Activated CD4-positive, alpha-beta T cell treated with anti-CD3 and anti-CD28 coated beads, Interleukin-2, amount 10 ng/mL, durations not matched to agents 7 days and 5 days (primary cell): Measurements from ENCODE around the gene TRABD2A. TPM values are rescaled to one million over a fixed set of nuclear protein-coding genes. Genes with fewer than 3 reads are reported as not detected.

Experiments
- CTCF ChIA-PET: fragments of 350-600 bp; sonication (Branson Sonifier 250); formaldehyde crosslinking; loops from one replicate; lab custom pipeline; 2021; ENCODE audit warnings: antibody characterized with exemption; lab: Charles Lee
- POLR2A ChIA-PET: fragments of 350-600 bp; sonication (Branson Sonifier 250); formaldehyde crosslinking; loops from one replicate; lab custom pipeline; 2021; ENCODE audit warnings: antibody characterized with exemption; lab: Charles Lee
- DNase-seq: peaks from one replicate; pipeline ENCODE4 v3.0.0-alpha.2; 2020
- H3K27ac Mint-ChIP-seq: one replicate; pipeline ENCODE4 v1.8.0; 2021; ENCODE audit warnings: mild to moderate bottlenecking, moderate library complexity, mixed read lengths
- H3K27me3 Mint-ChIP-seq: one replicate; pipeline ENCODE4 v1.8.0; 2021; ENCODE audit warnings: mixed read lengths
- H3K36me3 Mint-ChIP-seq: one replicate; pipeline ENCODE4 v1.8.0; 2021; ENCODE audit warnings: low read depth, mixed read lengths
- H3K4me1 Mint-ChIP-seq: one replicate; pipeline ENCODE4 v1.8.0; 2021; ENCODE audit warnings: mixed read lengths
- H3K4me3 Mint-ChIP-seq: one replicate; pipeline ENCODE4 v1.8.0; 2021; ENCODE audit warnings: mild to moderate bottlenecking, moderate library complexity, mixed read lengths
- H3K9me3 Mint-ChIP-seq: one replicate; pipeline ENCODE4 v1.8.0; 2021; ENCODE audit warnings: mixed read lengths
- total RNA-seq, 2 experiments: library from RNA; stranded (reverse); gene quantifications; one replicate each; pipeline ENCODE4 v1.2.3, GENCODE V29; 2021

The TRABD2A gene
- total RNA-seq, 2 experiments from 2014 or later = 70.2 to 74.6 TPM

DNA sequence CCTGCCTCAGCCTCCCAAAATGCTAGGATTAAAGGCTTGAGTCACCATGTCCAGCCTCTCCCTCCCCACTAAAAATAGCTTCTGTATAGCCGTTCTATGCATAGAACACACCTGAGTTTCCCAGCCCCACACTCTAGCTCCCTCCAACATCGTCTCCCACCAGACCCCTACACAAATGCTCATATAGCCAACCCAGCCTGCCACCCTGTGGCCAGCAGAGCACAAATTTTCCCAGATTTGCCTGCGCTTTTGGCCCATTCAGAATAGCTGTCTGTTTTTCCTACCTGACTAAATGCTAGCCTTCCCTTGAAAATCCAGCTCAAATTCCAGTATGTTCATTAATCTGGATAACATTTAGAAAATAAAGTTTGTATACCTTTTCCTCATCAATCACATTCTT, 22.8 kb downstream of the TRABD2A start:
- peaks cover 92% of the 10 kb centered on the region for H3K4me1 Mint-ChIP-seq
- peak overlapping the region; percentile 93 for H3K27ac Mint-ChIP-seq
- ChIA-PET CTCF (interaction anchor here (0.7 to 2.9 kb wide), 9 partner anchors 9 to 117 kb away, joined by 3 to 9 read pairs (median 4); no protein-coding TSS in a partner anchor), POLR2A (interaction anchor here (0.7 kb wide), 1 partner anchor 23 kb away, joined by 4 read pairs; the partner anchor contains the start of gene TRABD2A)
- no peak overlapping the region for H3K4me3 Mint-ChIP-seq
- peaks cover 28% of the 10 kb centered on the region for H3K9me3 Mint-ChIP-seq
- H3K36me3 Mint-ChIP-seq = peaks cover 85% of the 10 kb centered on the region
- no peaks in the 10 kb centered on the region for H3K27me3 Mint-ChIP-seq
- no peak for DNase-seq

DNA sequence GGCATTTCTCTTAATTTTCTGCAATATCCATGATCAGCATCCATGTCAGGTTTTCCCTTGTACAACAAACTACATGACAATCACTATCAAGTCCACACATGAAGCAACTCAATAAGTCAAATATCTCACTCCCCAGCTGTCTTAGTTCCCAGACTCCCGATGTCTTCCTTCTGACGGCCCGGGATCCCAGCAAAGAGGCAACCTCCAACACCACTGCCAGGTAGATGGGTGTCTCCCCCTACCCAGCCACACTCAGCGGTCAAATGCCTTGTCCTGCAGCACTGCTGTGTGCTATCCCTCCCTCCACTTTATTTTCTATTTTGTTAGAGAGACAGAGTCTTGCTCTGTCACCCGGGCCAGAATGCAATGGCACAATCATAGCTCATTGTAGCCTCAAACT, 23.3 kb downstream of the TRABD2A start:
- no peak for DNase-seq
- no peak overlapping the region for H3K4me3 Mint-ChIP-seq
- POLR2A ChIA-PET = no interaction called here
- CTCF ChIA-PET = interaction anchor here (0.7 to 2.9 kb wide), 10 partner anchors 8 to 116 kb away, joined by 3 to 9 read pairs (median 4); partner anchors contain the start of gene TRABD2A
- no peaks in the 10 kb centered on the region for H3K27me3 Mint-ChIP-seq
- peaks cover 92% of the 10 kb centered on the region for H3K4me1 Mint-ChIP-seq
- peak overlapping the region; percentile 93 for H3K27ac Mint-ChIP-seq
- peaks cover 33% of the 10 kb centered on the region for H3K9me3 Mint-ChIP-seq
- peaks cover 86% of the 10 kb centered on the region for H3K36me3 Mint-ChIP-seq

DNA sequence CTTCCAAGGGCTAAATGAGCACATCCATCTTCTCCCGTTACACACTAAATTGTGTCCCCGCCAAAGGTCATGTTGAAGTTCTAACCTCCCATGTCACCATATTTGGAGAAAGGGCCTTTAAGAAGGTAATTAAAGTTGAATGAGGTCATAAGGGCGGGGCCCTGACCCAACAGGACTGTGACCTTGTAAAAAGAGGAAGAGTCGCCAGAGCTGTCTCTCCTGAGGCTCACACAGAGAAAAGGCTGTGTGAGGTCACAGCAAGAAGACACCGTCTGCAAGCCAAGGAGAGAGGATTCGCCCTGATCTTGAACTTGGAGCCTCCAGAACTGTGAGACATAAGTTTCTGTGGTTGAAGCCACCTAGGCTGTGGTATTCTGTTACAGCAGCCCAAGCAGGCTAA, 24.1 kb downstream of the TRABD2A start:
- H3K27ac Mint-ChIP-seq = peak overlapping the region; percentile 93
- CTCF ChIA-PET = interaction anchor here (0.7 to 2.9 kb wide), 5 partner anchors 14 to 166 kb away, joined by 3 to 9 read pairs (median 4); partner anchors contain the start of gene TRABD2A
- no peaks in the 10 kb centered on the region for H3K27me3 Mint-ChIP-seq
- peaks cover 35% of the 10 kb centered on the region for H3K9me3 Mint-ChIP-seq
- POLR2A ChIA-PET = no interaction called here
- DNase-seq = peak; percentile 59
- H3K4me1 Mint-ChIP-seq = peaks cover 92% of the 10 kb centered on the region
- H3K36me3 Mint-ChIP-seq = peaks cover 89% of the 10 kb centered on the region
- peak overlapping the region; percentile 33 for H3K4me3 Mint-ChIP-seq

DNA sequence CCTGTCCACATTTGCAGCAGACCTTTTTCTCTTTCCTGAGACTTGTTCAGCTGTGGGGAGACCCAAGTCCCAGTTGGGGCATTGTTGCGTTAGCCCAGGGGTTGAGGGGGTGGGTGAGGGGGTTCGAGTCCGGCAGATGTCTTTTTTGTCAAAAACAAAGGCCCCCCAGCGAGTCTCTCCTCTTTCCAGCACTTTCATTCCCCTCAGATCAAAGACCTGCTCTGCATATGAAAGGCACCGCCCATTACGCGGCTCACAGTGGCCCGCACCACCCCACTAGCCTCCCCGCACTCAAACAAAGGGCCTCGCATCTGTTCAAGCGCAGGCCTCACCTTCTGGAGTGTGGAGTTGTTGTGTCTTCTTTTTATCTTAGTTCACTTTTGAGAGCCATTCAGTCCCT, 25.2 kb downstream of the TRABD2A start:
- CTCF ChIA-PET = interaction anchor here (1.5 to 2.9 kb wide), 2 partner anchors 9 to 70 kb away, joined by 4 to 9 read pairs; no protein-coding TSS in a partner anchor
- H3K4me3 Mint-ChIP-seq = peak overlapping the region; percentile 55

DNA sequence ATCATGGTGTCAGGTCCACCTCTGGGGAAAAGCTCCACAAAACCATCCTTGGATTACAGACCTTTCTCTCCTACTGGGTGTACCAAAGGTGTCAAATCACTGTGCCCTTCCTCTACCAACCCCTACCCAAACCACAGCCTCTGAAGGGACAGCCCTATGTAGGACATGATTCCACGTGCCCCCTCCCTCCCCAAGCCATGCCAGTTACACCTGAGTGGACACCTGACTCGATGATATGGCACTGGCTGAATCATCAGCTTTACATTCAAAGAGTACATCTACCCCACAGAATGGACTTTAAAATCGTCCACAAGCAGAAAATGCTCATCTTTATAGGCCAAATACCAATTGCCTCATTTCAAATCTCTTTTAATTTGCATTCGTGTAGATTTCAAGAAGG, 26.0 kb downstream of the TRABD2A start:
- DNase-seq = no peak
- no peaks in the 10 kb centered on the region for H3K27me3 Mint-ChIP-seq
- H3K27ac Mint-ChIP-seq = peak overlapping the region; percentile 93
- peaks cover 93% of the 10 kb centered on the region for H3K4me1 Mint-ChIP-seq
- CTCF ChIA-PET = interaction anchor here (1.5 kb wide), 1 partner anchor 8 kb away, joined by 4 read pairs; no protein-coding TSS in a partner anchor
- POLR2A ChIA-PET = no interaction called here
- peak overlapping the region; percentile 17 for H3K4me3 Mint-ChIP-seq
- H3K36me3 Mint-ChIP-seq = peaks cover 88% of the 10 kb centered on the region
- peaks cover 36% of the 10 kb centered on the region for H3K9me3 Mint-ChIP-seq

More for the DNA sequence above, 25.2 kb downstream of the TRABD2A start:
- Mint-ChIP-seq H3K36me3 (peaks cover 89% of the 10 kb centered on the region), H3K27me3 (no peaks in the 10 kb centered on the region), H3K4me1 (peaks cover 93% of the 10 kb centered on the region), H3K9me3 (peaks cover 40% of the 10 kb centered on the region), H3K27ac (peak overlapping the region; percentile 93)
- POLR2A ChIA-PET = no interaction called here
- DNase-seq = peak; percentile 31

DNA sequence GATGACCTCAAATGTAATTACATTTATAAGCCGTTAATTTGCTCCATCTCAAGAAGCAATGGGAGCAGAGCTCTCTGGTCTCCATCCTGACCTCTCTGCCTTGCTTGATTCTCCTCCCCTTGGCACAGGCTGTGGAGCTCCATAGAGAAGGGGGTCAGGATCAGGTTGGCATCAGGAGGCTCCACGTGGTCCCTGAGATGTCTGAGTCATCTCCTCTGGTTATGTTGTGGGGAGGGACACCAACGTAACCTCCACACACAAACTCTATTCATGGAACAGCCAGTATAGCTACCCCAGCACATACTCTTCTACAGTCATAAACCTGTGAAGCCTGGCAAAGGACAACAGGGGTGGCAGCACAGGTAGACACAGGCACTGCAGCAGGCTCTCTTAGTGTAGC, 29.0 kb downstream of the TRABD2A start:
- POLR2A ChIA-PET = no interaction called here
- Mint-ChIP-seq H3K36me3 (peaks cover 87% of the 10 kb centered on the region), H3K27me3 (no peaks in the 10 kb centered on the region), H3K4me1 (peaks cover 92% of the 10 kb centered on the region), H3K4me3 (no peak overlapping the region), H3K27ac (peak overlapping the region; percentile 62), H3K9me3 (peaks cover 31% of the 10 kb centered on the region)
- CTCF ChIA-PET = interaction anchor here (1.0 to 1.7 kb wide), 5 partner anchors 10 to 88 kb away, joined by 3 to 6 read pairs (median 3); no protein-coding TSS in a partner anchor
- DNase-seq = no peak

DNA sequence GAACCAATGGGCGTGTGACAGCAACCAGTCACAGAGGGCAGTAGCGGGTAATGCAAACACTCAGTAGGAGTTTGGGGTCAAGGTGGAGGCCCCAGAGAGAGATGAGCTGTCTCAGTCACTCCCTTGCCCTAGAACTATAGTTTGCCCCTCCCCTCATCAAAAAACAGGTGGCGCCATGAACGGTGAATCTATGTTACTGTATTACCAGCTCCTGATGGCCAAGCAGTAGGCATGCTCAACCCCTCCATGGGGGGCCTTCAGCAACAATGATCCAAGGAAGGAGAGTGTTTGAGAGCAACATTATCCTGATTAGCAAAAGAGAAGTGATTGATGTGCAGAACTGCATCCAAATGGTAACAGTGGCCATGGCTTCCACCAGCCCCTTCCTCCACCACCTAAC, 30.4 kb downstream of the TRABD2A start:
- H3K4me1 Mint-ChIP-seq = peaks cover 92% of the 10 kb centered on the region
- POLR2A ChIA-PET = no interaction called here

DNA sequence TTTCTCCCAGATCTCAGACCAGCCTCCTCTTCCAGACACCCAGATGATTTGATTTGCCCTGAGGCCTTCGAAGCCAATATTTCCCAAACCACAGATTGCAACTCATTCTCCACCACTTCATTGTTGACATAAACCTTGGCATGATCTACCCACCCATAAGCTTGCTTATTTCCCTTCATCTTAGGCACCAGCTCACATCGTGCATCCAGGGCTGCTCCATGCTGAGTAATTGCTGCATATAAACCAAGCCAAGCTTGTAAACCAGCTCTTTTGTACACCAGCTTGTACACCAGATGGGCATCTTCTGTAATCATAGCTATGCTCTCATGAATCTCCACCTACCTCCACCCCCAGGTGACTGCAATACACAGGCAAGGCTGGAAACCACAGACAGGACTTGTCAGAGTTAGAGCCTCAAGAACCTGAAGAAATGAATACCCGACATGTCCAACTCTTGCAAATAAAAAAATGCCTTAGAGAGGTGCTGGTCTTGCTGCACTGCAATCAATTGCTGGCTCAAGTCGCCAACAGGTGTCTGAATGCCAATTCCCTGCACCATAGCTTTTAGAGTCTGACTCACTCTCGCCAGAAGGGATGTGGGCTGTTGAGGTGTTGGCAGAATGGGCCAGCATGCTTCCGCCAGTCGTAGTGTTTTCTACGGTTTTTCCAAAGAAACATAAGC, 31.5 kb downstream of the TRABD2A start:
- H3K4me3 Mint-ChIP-seq = peak overlapping the region; percentile 54
- no peaks in the 10 kb centered on the region for H3K27me3 Mint-ChIP-seq
- peak; percentile 56 for DNase-seq
- peak overlapping the region; percentile 88 for H3K27ac Mint-ChIP-seq
- CTCF ChIA-PET = interaction anchor here (0.6 to 2.9 kb wide), 9 partner anchors 8 to 670 kb away, joined by 3 to 21 read pairs (median 6); partner anchors contain the start of gene TRABD2A
- POLR2A ChIA-PET = no interaction called here
- H3K9me3 Mint-ChIP-seq = peaks cover 23% of the 10 kb centered on the region
- peaks cover 74% of the 10 kb centered on the region for H3K36me3 Mint-ChIP-seq
- peaks cover 89% of the 10 kb centered on the region for H3K4me1 Mint-ChIP-seq

More for the DNA sequence above, 30.4 kb downstream of the TRABD2A start:
- H3K36me3 Mint-ChIP-seq = peaks cover 77% of the 10 kb centered on the region
- H3K4me3 Mint-ChIP-seq = no peak overlapping the region
- CTCF ChIA-PET = interaction anchor here (0.6 to 2.9 kb wide), 7 partner anchors 10 to 671 kb away, joined by 3 to 21 read pairs (median 7); partner anchors contain the start of gene TRABD2A
- no peak for DNase-seq
- H3K9me3 Mint-ChIP-seq = peaks cover 28% of the 10 kb centered on the region
- no peaks in the 10 kb centered on the region for H3K27me3 Mint-ChIP-seq
- H3K27ac Mint-ChIP-seq = peak overlapping the region; percentile 61

DNA sequence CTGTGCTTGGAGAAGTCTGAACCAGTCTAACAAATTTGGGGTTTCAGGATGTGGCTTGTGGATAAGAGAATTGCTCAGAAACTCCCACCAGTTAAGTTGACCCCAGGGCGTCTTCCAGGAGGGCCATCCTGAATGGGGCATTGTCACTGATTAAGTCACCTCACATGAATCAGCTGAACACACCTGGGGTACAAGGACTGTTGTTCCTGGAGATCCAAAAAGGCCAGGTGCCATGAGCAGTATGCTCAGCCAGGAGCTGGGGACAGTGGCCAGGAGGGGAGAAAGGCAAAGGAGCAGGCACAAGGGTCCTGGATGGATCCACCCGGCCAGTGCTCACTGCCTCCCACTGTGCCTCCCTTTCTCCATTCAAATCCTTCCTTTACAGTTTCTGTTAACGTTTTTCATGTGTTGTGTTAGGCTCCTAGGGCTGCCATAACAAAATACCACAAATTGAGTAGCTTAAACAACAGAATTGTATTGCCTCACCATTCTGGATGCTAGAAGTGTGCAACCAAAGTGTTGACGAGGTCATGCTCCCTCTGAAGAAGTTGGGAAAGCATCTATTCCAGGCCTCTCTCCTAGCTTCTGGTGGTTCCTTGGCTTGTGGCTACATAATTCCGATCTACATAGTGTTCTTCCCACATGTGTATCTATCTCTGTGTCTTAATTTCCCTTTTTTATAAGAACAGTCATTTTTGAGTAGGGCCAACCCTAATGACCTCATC, 33.4 kb downstream of the TRABD2A start:
- Mint-ChIP-seq H3K9me3 (peaks cover 12% of the 10 kb centered on the region), H3K27ac (peak overlapping the region; percentile 95), H3K4me3 (peak overlapping the region; percentile 16), H3K36me3 (peaks cover 73% of the 10 kb centered on the region), H3K27me3 (no peaks in the 10 kb centered on the region), H3K4me1 (peaks cover 93% of the 10 kb centered on the region)
- CTCF ChIA-PET = interaction anchor here (0.6 to 2.3 kb wide), 7 partner anchors 9 to 92 kb away, joined by 3 to 12 read pairs (median 4); no protein-coding TSS in a partner anchor
- DNase-seq = no peak
- POLR2A ChIA-PET = no interaction called here

DNA sequence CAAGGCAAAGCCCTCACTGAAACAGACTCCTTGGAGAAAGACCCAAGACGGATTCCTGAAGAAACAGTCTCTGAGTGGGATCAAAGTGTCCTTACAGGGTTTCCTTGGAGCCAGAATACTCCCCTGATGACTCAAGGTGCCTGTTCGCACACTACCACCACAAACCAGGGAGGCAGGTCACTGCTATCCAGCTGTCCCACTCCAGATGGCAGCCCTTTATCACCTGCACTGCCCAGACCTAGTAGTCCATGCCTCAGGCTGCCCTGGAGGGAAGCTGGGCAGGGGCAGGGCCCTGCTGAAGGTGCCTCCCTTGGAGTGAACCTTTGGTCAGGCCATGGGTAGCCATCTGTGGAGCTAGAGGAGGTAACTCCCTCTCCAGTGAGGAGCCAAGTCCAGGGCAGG, 34.1 kb downstream of the TRABD2A start:
- POLR2A ChIA-PET = no interaction called here
- DNase-seq = no peak
- H3K4me3 Mint-ChIP-seq = peak overlapping the region; percentile 16

DNA sequence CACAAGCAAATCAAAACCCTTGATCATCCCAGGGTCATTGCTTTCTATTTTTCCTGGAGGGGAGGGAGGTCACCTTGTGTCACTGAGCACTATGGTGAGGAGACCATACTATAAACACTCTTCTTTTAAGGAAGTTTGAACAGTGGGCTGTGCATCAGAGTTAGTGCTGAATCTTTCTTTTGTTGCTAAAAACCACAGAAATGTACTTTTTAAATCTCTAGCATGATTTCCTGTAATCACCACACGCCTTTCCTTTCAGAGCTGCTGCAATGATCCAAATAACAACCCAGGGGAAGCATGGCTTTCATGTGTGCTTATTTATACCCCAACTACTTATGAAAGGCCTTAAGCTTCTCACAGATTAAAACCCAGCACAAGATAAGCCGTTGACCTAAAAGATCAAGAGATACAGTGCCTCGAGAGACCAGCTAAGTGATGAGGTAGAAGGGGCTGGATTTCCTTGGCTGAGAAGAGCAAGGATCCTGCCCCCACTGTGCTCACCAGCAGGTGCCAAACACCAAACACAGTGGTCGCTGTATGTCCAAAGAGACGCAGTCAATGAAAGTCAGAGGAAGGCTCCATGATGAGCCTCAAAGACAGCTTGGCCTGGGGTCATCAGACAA, 34.7 kb downstream of the TRABD2A start:
- H3K27me3 Mint-ChIP-seq = no peaks in the 10 kb centered on the region
- peak overlapping the region; percentile 43 for H3K4me3 Mint-ChIP-seq
- peaks cover 91% of the 10 kb centered on the region for H3K4me1 Mint-ChIP-seq
- DNase-seq = peak; percentile 76
- ChIA-PET CTCF (interaction anchor here (1.0 to 2.3 kb wide), 7 partner anchors 9 to 80 kb away, joined by 3 to 12 read pairs (median 4); no protein-coding TSS in a partner anchor), POLR2A (no interaction called here)
- peak overlapping the region; percentile 95 for H3K27ac Mint-ChIP-seq
- peaks cover 6% of the 10 kb centered on the region for H3K9me3 Mint-ChIP-seq
- H3K36me3 Mint-ChIP-seq = peaks cover 69% of the 10 kb centered on the region

More for the DNA sequence above, 34.1 kb downstream of the TRABD2A start:
- no peaks in the 10 kb centered on the region for H3K27me3 Mint-ChIP-seq
- H3K27ac Mint-ChIP-seq = peak overlapping the region; percentile 95
- H3K4me1 Mint-ChIP-seq = peaks cover 91% of the 10 kb centered on the region
- H3K36me3 Mint-ChIP-seq = peaks cover 69% of the 10 kb centered on the region
- CTCF ChIA-PET = interaction anchor here (0.6 to 2.3 kb wide), 9 partner anchors 8 to 79 kb away, joined by 3 to 12 read pairs (median 4); no protein-coding TSS in a partner anchor
- peaks cover 10% of the 10 kb centered on the region for H3K9me3 Mint-ChIP-seq

DNA sequence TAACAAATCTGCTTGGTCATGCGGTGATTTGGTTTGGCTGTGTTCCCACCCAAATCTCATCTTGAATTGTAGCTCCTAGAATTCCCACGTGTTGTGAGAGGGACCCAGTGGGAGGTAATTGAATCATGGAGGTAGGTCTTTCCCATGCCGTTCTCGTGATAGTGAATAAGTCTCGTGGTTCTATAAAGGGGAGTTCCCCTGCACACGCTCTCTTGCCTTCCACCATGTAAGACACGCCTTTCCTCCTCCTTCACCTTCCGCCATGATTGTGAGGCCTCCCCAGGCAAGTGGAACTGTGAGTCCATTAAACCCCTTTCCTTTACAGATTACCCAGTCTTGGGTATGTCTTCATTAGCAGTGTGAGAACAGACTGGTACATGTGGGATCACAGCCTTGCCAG, 36.7 kb downstream of the TRABD2A start:
- Mint-ChIP-seq H3K4me1 (peaks cover 90% of the 10 kb centered on the region), H3K4me3 (no peak overlapping the region), H3K27me3 (no peaks in the 10 kb centered on the region), H3K36me3 (peaks cover 69% of the 10 kb centered on the region), H3K27ac (peak overlapping the region; percentile 95), H3K9me3 (peaks cover 6% of the 10 kb centered on the region)
- POLR2A ChIA-PET = no interaction called here
- no peak for DNase-seq
- CTCF ChIA-PET = no interaction called here
